ENCODE results near the gene PALD1. TPM values are rescaled to one million over a fixed set of nuclear protein-coding genes. Genes with fewer than 3 reads are reported as not detected.

PALD1 gene
- total RNA-seq, 1 experiment from 2014 or later, result 0.38 TPM

GRCh38 chr10:70475661-70476060 is 2.9 kb upstream of the PALD1 start:
- DNase-seq, result peak; percentile 36
- peaks cover 88% of the 10 kb centered on the region for H3K27me3 Mint-ChIP-seq (ENCODE audit: unreplicated experiment)
- H3K4me3 Mint-ChIP-seq (ENCODE audit: low read depth, unreplicated experiment), result no peak overlapping the region
- CTCF ChIA-PET, result interaction anchor here (0.5 kb wide), 1 partner anchor 1298 kb away, joined by 3 read pairs; the partner anchor contains the start of gene VSIR
- H3K4me1 Mint-ChIP-seq (ENCODE audit: low read depth, unreplicated experiment), result peaks cover 23% of the 10 kb centered on the region
- no TSS peak for BruUV-seq (replicated peaks)
- no peaks in the 10 kb centered on the region for H3K9me3 Mint-ChIP-seq (ENCODE audit: low read depth, unreplicated experiment)
- H3K36me3 Mint-ChIP-seq (ENCODE audit: insufficient read depth, unreplicated experiment), result peaks cover 12% of the 10 kb centered on the region
- H3K27ac Mint-ChIP-seq (ENCODE audit: unreplicated experiment), result no peak overlapping the region
- intact Hi-C loops (cut with micrococcal nuclease; ENCODE audit: unreplicated experiment), result no loop called here
- TF ChIP-seq CTCF (IDR thresholded peaks at IDR 0.05; ENCODE audit: unreplicated experiment), result no peak

- CTCF ChIA-PET, result interaction anchor here (0.5 to 2.4 kb wide), 2 partner anchors 14 to 1297 kb away, joined by 3 to 9 read pairs; partner anchors contain the start of gene VSIR
- no TSS peak for BruUV-seq (replicated peaks)
- Mint-ChIP-seq H3K4me3 (ENCODE audit: low read depth, unreplicated experiment) (no peak overlapping the region), H3K27ac (ENCODE audit: unreplicated experiment) (no peak overlapping the region), H3K4me1 (ENCODE audit: low read depth, unreplicated experiment) (peaks cover 23% of the 10 kb centered on the region), H3K9me3 (ENCODE audit: low read depth, unreplicated experiment) (no peaks in the 10 kb centered on the region), H3K36me3 (ENCODE audit: insufficient read depth, unreplicated experiment) (peaks cover 12% of the 10 kb centered on the region), H3K27me3 (ENCODE audit: unreplicated experiment) (peaks cover 90% of the 10 kb centered on the region)
- TF ChIP-seq CTCF (IDR thresholded peaks at IDR 0.05; ENCODE audit: unreplicated experiment), result no peak
- intact Hi-C loops (cut with micrococcal nuclease; ENCODE audit: unreplicated experiment), result no loop called here
- no peak for DNase-seq
These were observed 2.1 kb upstream of the PALD1 start for GRCh38 chr10:70476249-70477035.

- TF ChIP-seq CTCF (IDR thresholded peaks at IDR 0.05; ENCODE audit: unreplicated experiment), result no peak
- peak overlapping the region; percentile 81 for H3K4me3 Mint-ChIP-seq (ENCODE audit: low read depth, unreplicated experiment)
- BruUV-seq (replicated peaks), result no TSS peak
- H3K4me1 Mint-ChIP-seq (ENCODE audit: low read depth, unreplicated experiment), result peaks cover 23% of the 10 kb centered on the region
- peaks cover 12% of the 10 kb centered on the region for H3K36me3 Mint-ChIP-seq (ENCODE audit: insufficient read depth, unreplicated experiment)
- intact Hi-C loops (cut with micrococcal nuclease; ENCODE audit: unreplicated experiment), result no loop called here
- peak; percentile 66 for DNase-seq
- CTCF ChIA-PET, result interaction anchor here (0.6 to 2.4 kb wide), 2 partner anchors 9 to 16 kb away, joined by 3 to 9 read pairs; no protein-coding TSS in a partner anchor
- peaks cover 78% of the 10 kb centered on the region for H3K27me3 Mint-ChIP-seq (ENCODE audit: unreplicated experiment)
- no peaks in the 10 kb centered on the region for H3K9me3 Mint-ChIP-seq (ENCODE audit: low read depth, unreplicated experiment)
- peak overlapping the region; percentile 80 for H3K27ac Mint-ChIP-seq (ENCODE audit: unreplicated experiment)
These were observed 855 bp upstream of the PALD1 start for GRCh38 chr10:70477661-70478162.

- Mint-ChIP-seq H3K4me3 (ENCODE audit: low read depth, unreplicated experiment) (no peak overlapping the region), H3K36me3 (ENCODE audit: insufficient read depth, unreplicated experiment) (peaks cover 12% of the 10 kb centered on the region), H3K27me3 (ENCODE audit: unreplicated experiment) (peaks cover 63% of the 10 kb centered on the region), H3K4me1 (ENCODE audit: low read depth, unreplicated experiment) (peaks cover 23% of the 10 kb centered on the region), H3K27ac (ENCODE audit: unreplicated experiment) (no peak overlapping the region), H3K9me3 (ENCODE audit: low read depth, unreplicated experiment) (no peaks in the 10 kb centered on the region)
- no TSS peak for BruUV-seq (replicated peaks)
- DNase-seq, result no peak
- TF ChIP-seq CTCF (IDR thresholded peaks at IDR 0.05; ENCODE audit: unreplicated experiment), result no peak
- intact Hi-C loops (cut with micrococcal nuclease; ENCODE audit: unreplicated experiment), result no loop called here
- CTCF ChIA-PET, result interaction anchor here (0.6 kb wide), 1 partner anchor 17 kb away, joined by 4 read pairs; no protein-coding TSS in a partner anchor
These were observed 606 bp downstream of the PALD1 start for GRCh38 chr10:70479165-70479581.
